Peyer's patch (tissue), 4 donors: ENCODE measurements around the gene HGF. TPM values are rescaled to one million over a fixed set of nuclear protein-coding genes. Genes with fewer than 3 reads are reported as not detected.

Source experiments
- DNase-seq, 3 donors: peaks; one replicate each; pipeline ENCODE4 v3.0.0-alpha.2; 2017 to 2019
- H3K27ac ChIP-seq, 4 donors: fragments of 200-600 bp; sonication (generic); one replicate each; pipeline ENCODE4 v1.5.1; 2016 to 2019
- H3K27me3 ChIP-seq, 2 donors: fragments of 200-600 bp; sonication (generic); one replicate each; pipeline ENCODE4 v1.5.1; 2019
- H3K36me3 ChIP-seq, 3 donors: fragments of 200-600 bp; sonication (generic); one replicate each; pipeline ENCODE4 v1.5.1; 2016 to 2019
- H3K4me1 ChIP-seq, 4 donors: fragments of 200-600 bp; sonication (generic); one replicate each; pipeline ENCODE4 v1.5.1; 2016 to 2019
- H3K4me3 ChIP-seq, 4 donors: fragments of 200-600 bp; sonication (generic); 1 replicate in 3 of 4; 2 replicates in 1 of 4; pipeline ENCODE4 v1.5.1; 2016 to 2019; ENCODE audit warnings: mild to moderate bottlenecking in 1 of 4
- H3K9me3 ChIP-seq, 4 donors: fragments of 200-600 bp; sonication (generic); one replicate each; pipeline ENCODE4 v1.5.1; 2016 to 2019; ENCODE audit warnings: mild to moderate bottlenecking in 1 of 4
- POLR2A ChIP-seq, 2 donors: fragments of 450-650 bp; IDR thresholded peaks; one replicate each; pipeline ENCODE4 v1.5.1; 2017; ENCODE audit warnings: antibody characterized with exemption in 2 of 2, mild to moderate bottlenecking in 2 of 2, moderate library complexity in 2 of 2
- total RNA-seq, 4 donors: library from RNA; depleted of rRNA; stranded (reverse); fragments of >200 nt; gene quantifications; one replicate each; pipeline ENCODE4 v1.1.0, GENCODE V29; 2016
- TF ChIP-seq, protein P1 (sequence below), 6 experiments: fragments of 450-650 bp in 4 of 6; fragments of 200-600 bp in 2 of 6; sonication (generic) in 1 of 6; IDR thresholded peaks; one replicate each; pipeline ENCODE4 v1.5.1; 2017 to 2019; ENCODE audit warnings: antibody characterized with exemption in 6 of 6, mild to moderate bottlenecking in 3 of 6, moderate library complexity in 1 of 6

The HGF gene
- total RNA-seq, 4 donors from 2014 or later, result 0.88 to 5.0 (median 3.8) TPM

DNA sequence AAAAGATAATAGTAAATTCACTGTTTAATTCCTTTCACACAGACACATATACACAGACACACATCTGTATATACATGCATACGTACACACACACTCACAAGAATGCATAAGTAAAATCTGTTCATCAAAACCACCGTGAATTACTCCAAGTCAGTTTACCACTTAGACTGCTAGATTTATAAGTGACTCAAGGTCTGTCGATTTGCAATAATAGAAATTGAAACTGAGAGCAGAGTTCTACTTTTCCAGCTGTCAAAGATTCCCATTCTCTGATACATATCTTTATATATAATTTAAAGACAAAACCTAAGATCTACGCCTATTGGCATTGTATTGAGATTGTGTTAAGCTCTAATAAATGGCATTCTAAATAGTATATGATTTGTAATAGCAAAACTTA, 9.9 kb upstream of the HGF start:
- H3K36me3 ChIP-seq, result no peaks in the 10 kb centered on the region
- H3K27me3 ChIP-seq, result no peaks in the 10 kb centered on the region
- no peak for DNase-seq
- no peaks in the 10 kb centered on the region for H3K9me3 ChIP-seq
- no peaks in the 10 kb centered on the region for H3K4me1 ChIP-seq
- no peak overlapping the region for H3K4me3 ChIP-seq
- TF ChIP-seq, protein P1, sequence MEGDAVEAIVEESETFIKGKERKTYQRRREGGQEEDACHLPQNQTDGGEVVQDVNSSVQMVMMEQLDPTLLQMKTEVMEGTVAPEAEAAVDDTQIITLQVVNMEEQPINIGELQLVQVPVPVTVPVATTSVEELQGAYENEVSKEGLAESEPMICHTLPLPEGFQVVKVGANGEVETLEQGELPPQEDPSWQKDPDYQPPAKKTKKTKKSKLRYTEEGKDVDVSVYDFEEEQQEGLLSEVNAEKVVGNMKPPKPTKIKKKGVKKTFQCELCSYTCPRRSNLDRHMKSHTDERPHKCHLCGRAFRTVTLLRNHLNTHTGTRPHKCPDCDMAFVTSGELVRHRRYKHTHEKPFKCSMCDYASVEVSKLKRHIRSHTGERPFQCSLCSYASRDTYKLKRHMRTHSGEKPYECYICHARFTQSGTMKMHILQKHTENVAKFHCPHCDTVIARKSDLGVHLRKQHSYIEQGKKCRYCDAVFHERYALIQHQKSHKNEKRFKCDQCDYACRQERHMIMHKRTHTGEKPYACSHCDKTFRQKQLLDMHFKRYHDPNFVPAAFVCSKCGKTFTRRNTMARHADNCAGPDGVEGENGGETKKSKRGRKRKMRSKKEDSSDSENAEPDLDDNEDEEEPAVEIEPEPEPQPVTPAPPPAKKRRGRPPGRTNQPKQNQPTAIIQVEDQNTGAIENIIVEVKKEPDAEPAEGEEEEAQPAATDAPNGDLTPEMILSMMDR (IDR thresholded peaks at IDR 0.05), result no peak
- no peak for TF ChIP-seq POLR2A (IDR thresholded peaks at IDR 0.05)
- H3K27ac ChIP-seq, result no peak overlapping the region

DNA sequence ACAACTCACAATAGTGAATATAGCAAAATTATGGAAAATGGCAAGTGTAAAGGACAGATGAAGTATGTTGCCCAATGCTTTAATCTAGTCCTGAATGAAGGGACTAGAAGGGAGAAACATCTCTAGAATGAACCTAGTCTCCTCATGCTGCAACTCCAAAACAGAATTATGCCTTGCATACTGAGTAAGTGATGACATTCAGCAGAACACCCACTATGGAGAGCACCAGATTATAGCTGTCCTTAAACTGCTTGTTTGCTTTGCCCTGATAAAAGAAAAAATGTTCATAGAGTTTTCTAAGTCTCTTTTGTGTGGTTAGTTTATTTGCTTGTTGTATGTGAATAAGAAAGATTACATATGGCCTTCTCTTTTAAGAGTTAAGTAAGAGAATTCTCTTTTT, 7.8 kb upstream of the HGF start:
- no peak for DNase-seq
- Histone ChIP-seq H3K9me3 (no peaks in the 10 kb centered on the region), H3K27me3 (no peaks in the 10 kb centered on the region), H3K36me3 (no peaks in the 10 kb centered on the region), H3K27ac (no peak overlapping the region), H3K4me3 (no peak overlapping the region), H3K4me1 (no peaks in the 10 kb centered on the region)
- TF ChIP-seq, protein P1 (IDR thresholded peaks at IDR 0.05), result no peak
- no peak for TF ChIP-seq POLR2A (IDR thresholded peaks at IDR 0.05)

DNA sequence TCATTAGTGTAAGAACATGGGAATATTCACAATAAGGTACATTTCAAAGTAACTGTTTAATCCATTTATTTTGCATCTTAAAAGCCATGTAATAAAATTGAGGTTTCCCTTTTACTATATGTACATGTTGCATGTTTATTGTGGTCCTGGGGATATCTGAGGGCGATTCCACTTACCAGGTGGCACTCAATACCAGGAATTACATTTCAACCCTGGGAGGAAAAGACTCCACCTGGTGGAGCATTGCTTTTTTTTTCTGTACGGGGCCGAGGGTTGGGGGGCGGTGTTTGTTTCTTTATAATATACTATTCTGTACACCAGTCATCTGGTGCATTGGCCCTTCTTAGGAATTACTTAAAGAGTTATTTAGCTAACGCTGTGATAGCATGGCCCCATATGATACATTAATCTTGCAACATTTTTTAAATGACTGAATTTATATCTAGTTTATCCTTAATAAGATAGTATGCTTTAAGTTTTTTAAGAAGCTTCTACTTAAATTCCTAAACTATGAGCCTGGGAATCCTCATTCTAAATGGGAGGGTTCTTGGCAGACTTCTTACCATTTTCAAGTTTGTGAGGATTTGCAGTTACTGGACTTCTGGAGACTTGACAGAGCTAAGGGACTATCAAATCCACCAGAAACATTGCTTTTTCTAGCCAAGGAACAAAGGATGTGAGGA, 7.2 kb upstream of the HGF start:
- TF ChIP-seq, protein P1 (IDR thresholded peaks at IDR 0.05), result no peak
- no peak for TF ChIP-seq POLR2A (IDR thresholded peaks at IDR 0.05)
- Histone ChIP-seq H3K4me1 (no peaks in the 10 kb centered on the region), H3K27me3 (no peaks in the 10 kb centered on the region), H3K9me3 (no peaks in the 10 kb centered on the region), H3K27ac (no peak overlapping the region), H3K36me3 (no peaks in the 10 kb centered on the region), H3K4me3 (no peak overlapping the region)
- DNase-seq, result no peak

DNA sequence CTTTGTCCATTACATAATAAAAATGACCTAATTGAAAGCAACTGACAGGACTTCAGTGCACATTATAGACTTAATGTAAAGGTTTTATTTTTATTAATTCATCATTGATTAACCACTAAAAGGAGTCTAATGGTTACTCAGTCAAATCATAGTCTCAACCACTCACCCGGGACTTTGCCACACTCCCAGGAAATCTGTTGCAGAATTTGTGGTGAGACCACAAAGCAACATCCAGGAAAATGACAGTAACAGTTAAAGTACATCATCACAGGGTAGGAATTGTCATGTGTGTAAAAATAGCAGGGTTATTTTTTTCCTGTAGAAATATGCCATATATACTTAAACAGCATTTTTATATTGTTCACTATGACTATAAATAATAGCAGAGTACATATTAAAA, 6.3 kb upstream of the HGF start:
- no peak for DNase-seq
- Histone ChIP-seq H3K27me3 (no peaks in the 10 kb centered on the region), H3K27ac (no peak overlapping the region), H3K4me3 (no peak overlapping the region), H3K4me1 (no peaks in the 10 kb centered on the region), H3K9me3 (no peaks in the 10 kb centered on the region), H3K36me3 (no peaks in the 10 kb centered on the region)
- TF ChIP-seq, protein P1 (IDR thresholded peaks at IDR 0.05), result no peak
- no peak for TF ChIP-seq POLR2A (IDR thresholded peaks at IDR 0.05)

DNA sequence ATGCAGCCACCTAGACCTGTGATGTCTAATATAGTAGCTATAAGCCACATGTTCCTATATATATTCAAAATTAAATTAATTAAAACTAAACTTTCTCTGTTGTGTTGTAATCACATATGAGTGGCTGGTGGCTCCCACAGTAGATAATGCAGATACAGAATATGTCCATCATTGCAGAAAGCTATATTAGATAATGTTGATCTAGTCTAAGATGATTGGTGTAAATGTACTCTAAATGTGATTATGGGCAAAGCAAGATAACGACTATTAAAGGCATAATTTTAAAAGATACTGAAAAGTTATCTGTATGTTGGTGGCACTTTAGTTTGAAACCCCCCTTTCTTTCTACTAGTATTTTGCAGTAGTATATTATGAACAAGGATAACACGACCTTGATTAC, 5.7 kb upstream of the HGF start:
- Histone ChIP-seq H3K4me3 (no peak overlapping the region), H3K9me3 (no peaks in the 10 kb centered on the region), H3K27ac (no peak overlapping the region), H3K4me1 (no peaks in the 10 kb centered on the region), H3K27me3 (no peaks in the 10 kb centered on the region), H3K36me3 (no peaks in the 10 kb centered on the region)
- TF ChIP-seq POLR2A (IDR thresholded peaks at IDR 0.05), result no peak
- TF ChIP-seq, protein P1 (IDR thresholded peaks at IDR 0.05), result no peak
- DNase-seq, result no peak

DNA sequence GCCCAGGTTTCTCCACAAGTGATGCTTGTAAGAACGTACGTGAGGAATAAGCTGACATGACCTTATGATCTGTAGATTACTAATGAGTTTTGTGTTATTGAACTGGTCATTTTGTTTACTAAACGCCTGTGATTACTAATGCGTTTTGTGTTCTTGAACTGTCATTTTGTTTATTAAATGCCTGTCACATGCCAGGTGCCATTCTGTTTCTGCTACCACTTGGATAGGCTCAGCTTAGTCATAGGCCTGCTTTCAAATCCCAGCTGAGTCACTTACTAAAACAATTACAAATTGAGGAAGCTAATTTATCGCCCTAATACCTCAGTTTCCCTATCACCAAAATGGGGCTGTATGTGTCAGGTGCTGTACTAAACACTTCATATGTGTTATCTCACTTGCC, 4.7 kb upstream of the HGF start:
- DNase-seq, result no peak
- TF ChIP-seq POLR2A (IDR thresholded peaks at IDR 0.05), result no peak
- TF ChIP-seq, protein P1 (IDR thresholded peaks at IDR 0.05), result no peak
- H3K36me3 ChIP-seq, result no peaks in the 10 kb centered on the region
- no peaks in the 10 kb centered on the region for H3K4me1 ChIP-seq
- H3K9me3 ChIP-seq, result no peaks in the 10 kb centered on the region
- no peak overlapping the region for H3K4me3 ChIP-seq
- H3K27ac ChIP-seq, result no peak overlapping the region
- no peaks in the 10 kb centered on the region for H3K27me3 ChIP-seq
